Effector memory CD4-positive, alpha-beta T cell (primary cell): ENCODE data around the gene PPP1CA.

ENCODE experiments used
- DNase-seq, 3 donors: peaks; one replicate each; pipeline ENCODE4 v3.0.0-alpha.2; 2020
- H3K27ac ChIP-seq: 2 replicates; pipeline ENCODE4 v1.7.0; 2013; ENCODE audit warnings: mild to moderate bottlenecking, low read length, moderate library complexity; ENCODE audit not compliant: insufficient read depth, poor library complexity, severe bottlenecking
- H3K27me3 ChIP-seq: replicated peaks from 2 replicates; pipeline ENCODE4 v1.7.0; 2013; ENCODE audit warnings: mild to moderate bottlenecking, low read length; ENCODE audit not compliant: insufficient read depth, control insufficient read depth, poor library complexity, severe bottlenecking
- H3K36me3 ChIP-seq: 2 replicates; pipeline ENCODE4 v1.7.0; 2013; ENCODE audit warnings: mild to moderate bottlenecking, low read length, moderate library complexity; ENCODE audit not compliant: control insufficient read depth, insufficient read depth
- H3K4me1 ChIP-seq: 2 replicates; pipeline ENCODE4 v1.7.0; 2013; ENCODE audit warnings: low read length, mild to moderate bottlenecking; ENCODE audit not compliant: control insufficient read depth, insufficient read depth, poor library complexity, severe bottlenecking
- H3K4me3 ChIP-seq: 2 replicates; pipeline ENCODE4 v1.7.0; 2013; ENCODE audit warnings: low read length, low read depth, mild to moderate bottlenecking; ENCODE audit not compliant: insufficient read depth, poor library complexity, severe bottlenecking
- H3K9me3 ChIP-seq: 2 replicates; pipeline ENCODE4 v1.7.0; 2013; ENCODE audit warnings: mild to moderate bottlenecking, low read length, moderate library complexity; ENCODE audit not compliant: control insufficient read depth
- total RNA-seq, 3 donors: gene quantifications; one replicate each; lab custom pipeline; 2026; lab: John Stamatoyannopoulos, UW

PPP1CA gene
- 84.0 to 111 (median 108) reads per million in 3 donors for total RNA-seq

- peaks cover 36% of the 10 kb centered on the region for H3K36me3 ChIP-seq
- H3K4me1 ChIP-seq = peaks cover 80% of the 10 kb centered on the region
- H3K9me3 ChIP-seq = no peaks in the 10 kb centered on the region
- no peaks in the 10 kb centered on the region for H3K27me3 ChIP-seq
- H3K4me3 ChIP-seq = peak within 1 kb of the TSS; percentile 82
- peak; percentile 87 to 91 (median 87) for DNase-seq
- H3K27ac ChIP-seq = peak within 1 kb of the TSS; percentile 77
Measured at GRCh38 chr11:67401495-67402191, at the start of gene PPP1CA. PPP1CA (minus strand) TSS chr11:67401858; CDS start chr11:67401782, 76 bp downstream.

- peaks cover 26% of the 10 kb centered on the region for H3K4me1 ChIP-seq
- H3K4me3 ChIP-seq = no peak overlapping the region
- no peak for DNase-seq
- no peaks in the 10 kb centered on the region for H3K9me3 ChIP-seq
- H3K36me3 ChIP-seq = no peaks in the 10 kb centered on the region
- H3K27ac ChIP-seq = no peak overlapping the region
- H3K27me3 ChIP-seq = no peaks in the 10 kb centered on the region
Measured at GRCh38 chr11:67450796-67451657, 49.4 kb upstream of the PPP1CA start.

GRCh38 chr11:67449116-67449844 is 47.6 kb upstream of the PPP1CA start:
- DNase-seq = no peak
- Histone ChIP-seq H3K27me3 (no peaks in the 10 kb centered on the region), H3K9me3 (no peaks in the 10 kb centered on the region), H3K4me1 (peaks cover 44% of the 10 kb centered on the region), H3K4me3 (no peak overlapping the region), H3K36me3 (no peaks in the 10 kb centered on the region), H3K27ac (no peak overlapping the region)

GRCh38 chr11:67448220-67448609 is 46.6 kb upstream of the PPP1CA start:
- no peak overlapping the region for H3K4me3 ChIP-seq
- peaks cover 44% of the 10 kb centered on the region for H3K4me1 ChIP-seq
- no peak for DNase-seq
- H3K9me3 ChIP-seq = no peaks in the 10 kb centered on the region
- no peaks in the 10 kb centered on the region for H3K27me3 ChIP-seq
- no peak overlapping the region for H3K27ac ChIP-seq
- H3K36me3 ChIP-seq = no peaks in the 10 kb centered on the region

GRCh38 chr11:67445515-67445914 is 43.9 kb upstream of the PPP1CA start:
- H3K27ac ChIP-seq = peak overlapping the region; percentile 89
- H3K4me1 ChIP-seq = peaks cover 59% of the 10 kb centered on the region
- no peak overlapping the region for H3K4me3 ChIP-seq
- no peak for DNase-seq
- H3K27me3 ChIP-seq = no peaks in the 10 kb centered on the region
- H3K9me3 ChIP-seq = no peaks in the 10 kb centered on the region
- no peaks in the 10 kb centered on the region for H3K36me3 ChIP-seq

GRCh38 chr11:67442504-67443404 is 41.1 kb upstream of the PPP1CA start:
- Histone ChIP-seq H3K4me3 (no peak overlapping the region), H3K27ac (peak overlapping the region; percentile 89), H3K4me1 (peaks cover 69% of the 10 kb centered on the region), H3K36me3 (no peaks in the 10 kb centered on the region), H3K9me3 (no peaks in the 10 kb centered on the region), H3K27me3 (no peaks in the 10 kb centered on the region)
- no peak for DNase-seq

GRCh38 chr11:67441731-67442351 is 40.2 kb upstream of the PPP1CA start:
- peaks cover 60% of the 10 kb centered on the region for H3K4me1 ChIP-seq
- DNase-seq = no peak

GRCh38 chr11:67441098-67441563 is 39.5 kb upstream of the PPP1CA start:
- H3K27ac ChIP-seq = peak overlapping the region; percentile 93
- H3K4me3 ChIP-seq = no peak overlapping the region
- H3K9me3 ChIP-seq = no peaks in the 10 kb centered on the region
- no peaks in the 10 kb centered on the region for H3K27me3 ChIP-seq
- H3K4me1 ChIP-seq = peaks cover 61% of the 10 kb centered on the region
- H3K36me3 ChIP-seq = no peaks in the 10 kb centered on the region
- DNase-seq = no peak

More at GRCh38 chr11:67441731-67442351, 40.2 kb upstream of the PPP1CA start:
- Histone ChIP-seq H3K36me3 (no peaks in the 10 kb centered on the region), H3K27me3 (no peaks in the 10 kb centered on the region), H3K4me3 (no peak overlapping the region), H3K27ac (peak overlapping the region; percentile 93), H3K9me3 (no peaks in the 10 kb centered on the region)
